B cell (primary cell): ENCODE results near the gene SEL1L. TPM values are rescaled to one million over a fixed set of nuclear protein-coding genes. Genes with fewer than 3 reads are reported as not detected.
A peak's percentile ranks its signal among the peaks of the same experiment; 100 is the strongest.

Experiments used
- ATAC-seq: fragments of 200-7000 bp; cut with Tn5 transposase; one replicate; pipeline ENCODE4 v1.10.0; 2021; ENCODE audit warnings: low read depth, mild to moderate bottlenecking, moderate number of reproducible peaks, moderate library complexity
- CTCF ChIA-PET: fragments of 350-600 bp; sonication (Branson Sonifier 250); formaldehyde crosslinking; loops from one replicate; lab custom pipeline; 2021; ENCODE audit warnings: antibody characterized with exemption, inconsistent platforms; lab: Charles Lee
- POLR2A ChIA-PET: fragments of 350-600 bp; sonication (Branson Sonifier 250); formaldehyde crosslinking; loops from one replicate; lab custom pipeline; 2021; ENCODE audit warnings: antibody characterized with exemption; lab: Charles Lee
- DNase-seq: peaks from one replicate; pipeline ENCODE4 v3.0.0; 2013
- H2AFZ ChIP-seq: 2 replicates; pipeline ENCODE4 v1.6.1; 2012; ENCODE audit warnings: mild to moderate bottlenecking, low read depth, low read length; ENCODE audit not compliant: insufficient read depth, poor library complexity, severe bottlenecking
- H3K27ac ChIP-seq, 2 donors: 1 replicate in 1 of 2; 2 replicates in 1 of 2; pipeline ENCODE4 v1.5.1; 2012 to 2013; ENCODE audit warnings: low read length in 2 of 2, mild to moderate bottlenecking in 2 of 2, moderate library complexity in 1 of 2
- H3K27me3 ChIP-seq, 4 experiments: fragments of 200-600 bp in 1 of 4; sonication (generic) in 1 of 4; replicated peaks in 1 of 4; 1 replicate in 2 of 4; 2 replicates in 2 of 4; pipeline versions ENCODE4 v1.6.1 to v1.7.0; 2013 to 2016; ENCODE audit warnings: low read length in 3 of 4, mild to moderate bottlenecking in 2 of 4, mixed read lengths in 1 of 4, moderate library complexity in 1 of 4; ENCODE audit not compliant: insufficient read depth in 4 of 4, control insufficient read depth in 3 of 4; ENCODE audit errors: control extremely low read depth in 1 of 4
- H3K36me3 ChIP-seq, 2 experiments: replicated peaks in 1 of 2; 1 replicate in 1 of 2; 2 replicates in 1 of 2; pipeline versions ENCODE4 v1.6.1 to v1.7.1; 2013; ENCODE audit warnings: low read length in 1 of 2; ENCODE audit not compliant: insufficient read depth in 2 of 2, control insufficient read depth in 1 of 2; ENCODE audit errors: control extremely low read depth in 1 of 2, extremely low read depth in 1 of 2
- H3K4me1 ChIP-seq, 2 donors: fragments of 200-600 bp in 1 of 2; sonication (generic) in 1 of 2; 1 replicate in 1 of 2; 2 replicates in 1 of 2; pipeline versions ENCODE4 v1.5.1 to v1.6.1; 2013 to 2017; ENCODE audit warnings: low read length in 2 of 2; ENCODE audit not compliant: control insufficient read depth in 2 of 2, insufficient read depth in 2 of 2
- H3K4me2 ChIP-seq: replicated peaks from 2 replicates; pipeline ENCODE3; 2012; ENCODE audit warnings: mild to moderate bottlenecking, low read depth, low read length; ENCODE audit not compliant: poor library complexity, severe bottlenecking
- H3K4me3 ChIP-seq, 5 experiments: fragments of 200-600 bp in 1 of 5; sonication (generic) in 1 of 5; 1 replicate in 3 of 5; 2 replicates in 2 of 5; pipeline versions ENCODE4 v1.5.1 to v1.7.0; 2011 to 2016; ENCODE audit warnings: low read length in 4 of 5, mild to moderate bottlenecking in 4 of 5, low read depth in 2 of 5, control low read depth in 1 of 5, moderate library complexity in 1 of 5; ENCODE audit not compliant: insufficient read depth in 1 of 5; ENCODE audit errors: control extremely low read depth in 1 of 5, extremely low read depth in 1 of 5
- H3K79me2 ChIP-seq: fragments of 200-600 bp; sonication (generic); one replicate; pipeline ENCODE4 v1.6.0; 2016; ENCODE audit warnings: low read length; ENCODE audit not compliant: control insufficient read depth, insufficient read depth
- H3K9ac ChIP-seq: fragments of 200-600 bp; sonication (generic); 2 replicates; pipeline ENCODE4 v1.6.1; 2017; ENCODE audit warnings: mild to moderate bottlenecking, low read length, moderate library complexity
- H3K9me3 ChIP-seq, 3 donors: one replicate each; pipeline versions ENCODE4 v1.6.1 to v1.7.1; 2013; ENCODE audit warnings: low read length in 2 of 3; ENCODE audit not compliant: control insufficient read depth in 2 of 3, insufficient read depth in 1 of 3; ENCODE audit errors: control extremely low read depth in 1 of 3
- H4K20me1 ChIP-seq: 2 replicates; pipeline ENCODE4 v1.6.0; 2012; ENCODE audit warnings: mild to moderate bottlenecking, low read length; ENCODE audit not compliant: insufficient read depth, control insufficient read depth, poor library complexity, severe bottlenecking
- H3K27ac Mint-ChIP-seq: one replicate; pipeline ENCODE4 v1.8.0; 2021; ENCODE audit warnings: mixed read lengths
- H3K27me3 Mint-ChIP-seq: one replicate; pipeline ENCODE4 v1.8.0; 2021; ENCODE audit warnings: mixed read lengths
- H3K4me1 Mint-ChIP-seq: one replicate; pipeline ENCODE4 v1.8.0; 2021; ENCODE audit warnings: mixed read lengths
- H3K4me3 Mint-ChIP-seq: one replicate; pipeline ENCODE4 v1.8.0; 2021; ENCODE audit warnings: mixed read lengths
- H3K9me3 Mint-ChIP-seq: one replicate; pipeline ENCODE4 v1.8.0; 2022; ENCODE audit warnings: mixed read lengths; ENCODE audit not compliant: insufficient read depth
- CTCF ChIP-seq: fragments of 200-600 bp; IDR thresholded peaks from one replicate; pipeline ENCODE4 v1.8.0; 2022; ENCODE audit warnings: antibody characterized with exemption, mild to moderate bottlenecking
- EZH2 ChIP-seq: IDR thresholded peaks from 2 replicates; pipeline ENCODE4 v1.6.1; 2012; ENCODE audit warnings: borderline replicate concordance, low read depth, mild to moderate bottlenecking, moderate library complexity, low read length; ENCODE audit not compliant: insufficient read depth, poor library complexity, severe bottlenecking
- WGBS: methylation state at CpG from one replicate; pipeline ENCODE4 v1.1.5; 2013; ENCODE audit warnings: missing lambda C conversion rate; ENCODE audit not compliant: insufficient coverage; 5-methylcytosine and 5-hydroxymethylcytosine counted together
- intact Hi-C: fragments of 100-400 bp; cut with micrococcal nuclease; formaldehyde crosslinking; loops from one replicate; pipeline ENCODE4 v1.10.0; 2022
- polyA plus RNA-seq: library from polyadenylated mRNA; depleted of rRNA; stranded (reverse); fragments of >200 nt; gene quantifications from 2 replicates; pipeline ENCODE4 v1.2.3, GENCODE V29; 2012
- total RNA-seq, 2 donors: library from RNA; stranded (reverse); fragments of 120-200 nt in 1 of 2; gene quantifications; 1 replicate in 1 of 2; 2 replicates in 1 of 2; pipeline versions ENCODE4 v1.2.3 to v1.2.4, GENCODE V29; 2013 to 2022

Gene SEL1L
- total and polyA plus RNA-seq, 2 donors (not counting 1 experiment from before 2014, with no cell fraction given): 7.3 to 50.0 TPM

- Histone ChIP-seq H3K27me3 (peaks cover 0 to 11% (median 2%) of the 10 kb centered on the region in 4 experiments), H3K4me1 (peaks cover 26 to 31% of the 10 kb centered on the region in 2 donors), H4K20me1 (no peaks in the 10 kb centered on the region), H2AFZ (no peak overlapping the region), H3K36me3 (no peaks in the 10 kb centered on the region), H3K4me2 (no peak overlapping the region), H3K27ac (no peak overlapping the region), H3K9me3 (peaks cover 0 to 3% (median 0%) of the 10 kb centered on the region in 3 donors), H3K79me2 (peaks cover 19% of the 10 kb centered on the region), H3K9ac (no peak overlapping the region), H3K4me3 (no peak overlapping the region)
- H3K9me3 Mint-ChIP-seq: no peaks in the 10 kb centered on the region
- WGBS: 83% methylated on average over 1 of the region's 2 CpGs
- H3K4me1 Mint-ChIP-seq: peaks cover 31% of the 10 kb centered on the region
- H3K27me3 Mint-ChIP-seq: peaks cover 10% of the 10 kb centered on the region
- TF ChIP-seq EZH2: no peak
- no peak for TF ChIP-seq CTCF
- POLR2A ChIA-PET: no interaction called here
- no peak overlapping the region for H3K4me3 Mint-ChIP-seq
- intact Hi-C loops: no loop called here
- CTCF ChIA-PET: no interaction called here
- ATAC-seq: no peak
- H3K27ac Mint-ChIP-seq: no peak overlapping the region
- no peak for DNase-seq
Measured at GRCh38 chr14:81537193-81537592, 3.5 kb upstream of the SEL1L start.

GRCh38 chr14:81536241-81536771 is 2.7 kb upstream of the SEL1L start:
- WGBS: 13% methylated on average over 1 of the region's 2 CpGs
- H3K27ac Mint-ChIP-seq: no peak overlapping the region
- Histone ChIP-seq H3K4me2 (no peak overlapping the region), H2AFZ (peak overlapping the region; percentile 53), H3K9ac (no peak overlapping the region), H3K27me3 (peaks cover 0 to 11% (median 2%) of the 10 kb centered on the region in 4 experiments), H3K4me3 (no peak overlapping the region), H3K79me2 (peaks cover 28% of the 10 kb centered on the region), H3K4me1 (peaks cover 29 to 32% of the 10 kb centered on the region in 2 donors), H3K27ac (no peak overlapping the region), H3K36me3 (no peaks in the 10 kb centered on the region), H4K20me1 (peaks cover 3% of the 10 kb centered on the region), H3K9me3 (peaks cover 0 to 3% (median 0%) of the 10 kb centered on the region in 3 donors)
- ChIA-PET CTCF (no interaction called here), POLR2A (no interaction called here)
- no peak overlapping the region for H3K4me3 Mint-ChIP-seq
- intact Hi-C loops: no loop called here
- no peak for ATAC-seq
- peaks cover 6% of the 10 kb centered on the region for H3K27me3 Mint-ChIP-seq
- TF ChIP-seq EZH2 (no peak), CTCF (no peak)
- DNase-seq: no peak
- H3K9me3 Mint-ChIP-seq: no peaks in the 10 kb centered on the region
- H3K4me1 Mint-ChIP-seq: peaks cover 38% of the 10 kb centered on the region
